ENCODE measurements around the gene MRS2.

DNA sequence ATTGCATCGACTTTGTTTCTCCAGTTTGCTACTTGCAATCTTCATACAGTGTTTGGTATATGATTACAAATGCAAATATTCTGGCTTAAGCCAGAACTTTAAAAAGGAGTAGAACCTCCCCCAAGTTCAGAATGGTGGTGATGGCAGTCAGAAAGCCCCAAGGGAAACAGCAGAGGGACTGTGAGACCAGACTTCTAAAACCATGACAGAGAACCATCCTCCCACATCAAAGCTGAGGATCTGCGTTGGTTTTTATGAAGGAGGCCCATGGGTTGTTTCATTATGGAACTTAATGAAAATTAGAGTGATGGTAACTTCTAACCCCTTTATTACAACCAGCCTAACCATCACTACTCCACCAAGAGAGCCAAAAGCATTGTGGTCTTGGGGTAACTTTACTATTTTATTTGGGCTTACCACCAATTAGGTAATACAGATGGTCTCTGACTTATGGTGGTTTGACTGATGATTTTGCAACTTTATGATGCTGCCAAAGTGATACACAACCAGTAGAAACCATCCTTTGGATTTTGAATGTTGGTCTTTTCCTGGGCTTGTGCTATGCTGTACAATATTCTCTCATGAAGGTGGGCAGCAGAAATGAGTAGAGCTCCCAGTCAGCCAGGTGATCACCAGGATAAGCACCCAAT, 10.9 kb upstream of the MRS2 start:
- no peak for TF ChIP-seq POLR2A (conservative IDR thresholded peaks at IDR 0.05)
- TF ChIP-seq CBX2 (IDR thresholded peaks at IDR 0.05; ENCODE audit: insufficient read depth, low read length, poor library complexity, severe bottlenecking): no peak
- TF ChIP-seq KLF1 (tag; IDR thresholded peaks at IDR 0.05): no peak
- no peak for TF ChIP-seq CTCFL (IDR thresholded peaks at IDR 0.05; ENCODE audit: borderline replicate concordance, insufficient read depth, low read depth, low read length, poor library complexity, severe bottlenecking)
- no peak for TF ChIP-seq THAP12 (CRISPR knock-in tag; IDR thresholded peaks at IDR 0.05)
- no peak for TF ChIP-seq KLF13 (tag; IDR thresholded peaks at IDR 0.05; ENCODE audit: borderline replicate concordance, low read depth)

Measured in K562 (cell line).